Fibroblast of lung (primary cell): Measurements from ENCODE around the gene HIP1. TPM values are rescaled to one million over a fixed set of nuclear protein-coding genes. Genes with fewer than 3 reads are reported as not detected.

ENCODE experiments used
- DNase-seq, 2 donors: peaks; one replicate each; pipeline versions ENCODE4 v3.0.0 to v3.0.0-alpha.2; 2010; ENCODE audit warnings: low read depth in 2 of 2
- H2AFZ ChIP-seq: 2 replicates; pipeline ENCODE4 v1.5.1; 2012; ENCODE audit warnings: low read length, control low read depth, inconsistent platforms
- H3K27ac ChIP-seq: 2 replicates; pipeline ENCODE4 v1.5.1; 2011; ENCODE audit warnings: low read length, control low read depth; ENCODE audit not compliant: insufficient read depth
- H3K27me3 ChIP-seq: 2 replicates; pipeline ENCODE4 v1.5.1; 2011; ENCODE audit warnings: mild to moderate bottlenecking, low read length; ENCODE audit not compliant: control insufficient read depth, insufficient read depth
- H3K36me3 ChIP-seq: 2 replicates; pipeline ENCODE4 v1.5.1; 2011; ENCODE audit warnings: low read length; ENCODE audit not compliant: control insufficient read depth, insufficient read depth
- H3K4me1 ChIP-seq: 2 replicates; pipeline ENCODE4 v1.5.1; 2011; ENCODE audit warnings: low read length; ENCODE audit not compliant: control insufficient read depth, insufficient read depth; ENCODE audit errors: extremely low read depth
- H3K4me2 ChIP-seq: 2 replicates; pipeline ENCODE4 v1.5.1; 2011; ENCODE audit warnings: low read length, control low read depth; ENCODE audit not compliant: insufficient read depth; ENCODE audit errors: extremely low read depth
- H3K4me3 ChIP-seq, 4 experiments: fragments of 200-600 bp in 1 of 4; sonication (generic) in 1 of 4; replicated peaks in 1 of 4; 2 replicates each; pipeline ENCODE4 v1.5.1; 2011 to 2016; ENCODE audit warnings: low read length in 4 of 4, low read depth in 3 of 4, mild to moderate bottlenecking in 3 of 4, control low read depth in 2 of 4, inconsistent platforms in 1 of 4, mixed read lengths in 1 of 4; ENCODE audit not compliant: insufficient read depth in 1 of 4; ENCODE audit errors: control extremely low read depth in 1 of 4
- H3K79me2 ChIP-seq: 2 replicates; pipeline ENCODE4 v1.5.1; 2012; ENCODE audit warnings: mild to moderate bottlenecking, low read length, inconsistent platforms; ENCODE audit not compliant: control insufficient read depth, insufficient read depth
- H3K9ac ChIP-seq: 2 replicates; pipeline ENCODE4 v1.5.1; 2011; ENCODE audit warnings: mild to moderate bottlenecking, low read length, control low read depth; ENCODE audit not compliant: insufficient read depth
- H3K9me3 ChIP-seq: 2 replicates; pipeline ENCODE4 v1.5.1; 2012; ENCODE audit warnings: low read depth, low read length; ENCODE audit not compliant: control insufficient read depth, insufficient read depth
- H4K20me1 ChIP-seq: 2 replicates; pipeline ENCODE4 v1.5.1; 2011; ENCODE audit warnings: low read length; ENCODE audit not compliant: control insufficient read depth, insufficient read depth; ENCODE audit errors: extremely low read depth
- CTCF ChIP-seq, 2 donors: IDR thresholded peaks in 1 of 2; conservative IDR thresholded peaks in 1 of 2; 1 replicate in 1 of 2; 2 replicates in 1 of 2; pipeline ENCODE4 v1.5.1; 2011 to 2012; ENCODE audit warnings: low read length in 2 of 2, control low read depth in 1 of 2, inconsistent platforms in 1 of 2, low read depth in 1 of 2, mild to moderate bottlenecking in 1 of 2
- EZH2 ChIP-seq: IDR thresholded peaks from 2 replicates; pipeline ENCODE4 v1.5.1; 2012; ENCODE audit warnings: low read length, control low read depth, mild to moderate bottlenecking; ENCODE audit errors: missing control alignments
- polyA plus RNA-seq, 2 donors: library from polyadenylated mRNA; depleted of rRNA in 1 of 2; stranded (reverse) in 1 of 2; unstranded in 1 of 2; fragments of >200 nt; gene quantifications; 2 replicates each; pipeline ENCODE4 v1.2.1, GENCODE V29; 2011 to 2012; ENCODE audit warnings: missing spikeins in 1 of 2
- total RNA-seq: library from RNA; depleted of rRNA; stranded (reverse); fragments of >200 nt; gene quantifications from 2 replicates; pipeline ENCODE4 v1.2.1, GENCODE V29; 2014

HIP1 gene
- total and polyA plus RNA-seq, 2 donors (not counting 1 experiment from before 2014, with no cell fraction given) = 27.2 to 31.3 TPM

DNA sequence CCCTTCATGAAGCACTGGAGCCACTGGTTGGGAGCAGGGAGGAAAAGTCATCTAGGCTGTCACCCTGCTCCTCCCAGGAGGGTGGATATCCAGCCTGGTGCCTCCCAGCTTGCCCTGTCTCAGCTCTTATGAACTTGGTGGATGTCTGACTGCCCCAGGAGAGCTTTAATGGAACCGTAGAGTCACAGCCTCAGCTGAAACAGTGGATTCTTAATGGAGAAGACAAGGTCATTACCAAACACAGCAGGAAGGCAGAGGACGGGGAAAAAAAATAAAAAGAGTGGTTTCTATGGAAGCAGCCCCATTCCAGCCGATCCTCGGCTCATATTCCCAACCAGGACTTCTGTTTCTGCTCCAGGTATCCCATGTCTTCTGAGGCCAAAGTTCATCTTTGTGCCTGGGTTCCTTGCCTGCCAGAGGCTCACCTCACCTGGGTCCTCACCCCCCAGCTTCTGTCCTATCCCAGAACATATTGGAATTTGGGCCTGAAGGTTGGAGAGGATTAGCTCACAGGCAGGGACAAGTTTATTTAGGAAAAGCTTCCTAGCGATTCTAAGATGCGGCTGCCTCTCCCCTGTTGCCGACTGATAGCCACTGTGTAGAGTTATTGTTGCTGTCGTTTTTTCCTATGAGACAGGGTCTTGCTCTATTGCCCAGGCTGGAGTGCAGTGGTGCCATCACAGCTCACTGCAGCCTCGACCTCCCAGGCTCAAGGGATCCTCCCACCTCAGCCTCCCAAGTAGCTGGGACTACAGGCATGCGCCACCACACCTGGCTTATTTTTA lies 17.7 kb upstream of the HIP1 start:
- H3K27ac ChIP-seq = no peak overlapping the region
- DNase-seq = no peak

DNA sequence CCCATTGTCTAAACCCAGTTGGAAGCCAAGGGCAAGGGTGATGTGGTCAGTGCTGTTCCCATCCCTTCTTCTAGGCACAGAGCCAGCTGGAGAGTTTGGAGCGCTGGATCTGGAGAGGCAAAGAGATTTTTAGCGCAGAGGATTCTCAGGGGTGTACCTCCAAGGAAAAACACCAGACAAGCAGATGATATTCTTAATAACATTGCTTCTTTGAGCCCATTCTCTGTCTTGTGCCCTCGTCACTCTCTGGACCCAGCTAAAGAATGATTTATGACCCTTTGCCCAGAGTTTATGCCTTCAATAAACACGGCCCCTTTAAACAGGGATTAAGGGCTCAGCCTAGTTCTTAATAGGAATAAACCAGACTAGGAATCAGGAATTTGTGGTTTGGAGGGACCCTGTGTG lies 4.7 kb upstream of the HIP1 start:
- Histone ChIP-seq H3K9ac (no peak overlapping the region), H3K4me3 (no peak overlapping the region), H3K36me3 (no peaks in the 10 kb centered on the region), H3K9me3 (no peaks in the 10 kb centered on the region), H2AFZ (no peak overlapping the region), H3K27me3 (no peaks in the 10 kb centered on the region), H3K79me2 (peaks cover 2% of the 10 kb centered on the region), H3K4me2 (no peak overlapping the region), H3K4me1 (no peaks in the 10 kb centered on the region), H3K27ac (no peak overlapping the region), H4K20me1 (no peaks in the 10 kb centered on the region)
- no peak for TF ChIP-seq EZH2
- TF ChIP-seq CTCF (conservative IDR thresholded peaks at IDR 0.05 in 1 of 2, IDR thresholded peaks at IDR 0.05 in 1 of 2; ENCODE audit: low read depth in 1 of 2, low read length in 2 of 2) = no peak
- peak in 1 of 2 donors; percentile 46 for DNase-seq

More for the DNA sequence above, 17.7 kb upstream of the HIP1 start:
- TF ChIP-seq CTCF (conservative IDR thresholded peaks at IDR 0.05 in 1 of 2, IDR thresholded peaks at IDR 0.05 in 1 of 2; ENCODE audit: low read depth in 1 of 2, low read length in 2 of 2) (no peak), EZH2 (no peak)
- Histone ChIP-seq H3K27me3 (no peaks in the 10 kb centered on the region), H3K4me1 (no peaks in the 10 kb centered on the region), H3K9me3 (no peaks in the 10 kb centered on the region), H3K79me2 (no peaks in the 10 kb centered on the region), H3K4me2 (no peak overlapping the region), H3K4me3 (no peak overlapping the region), H3K9ac (no peak overlapping the region), H3K36me3 (no peaks in the 10 kb centered on the region), H4K20me1 (no peaks in the 10 kb centered on the region), H2AFZ (no peak overlapping the region)

- Histone ChIP-seq H3K9ac (no peak overlapping the region), H3K79me2 (peaks cover 12% of the 10 kb centered on the region), H3K4me1 (no peaks in the 10 kb centered on the region), H3K9me3 (no peaks in the 10 kb centered on the region), H3K27ac (no peak overlapping the region), H3K36me3 (no peaks in the 10 kb centered on the region), H4K20me1 (no peaks in the 10 kb centered on the region), H3K4me2 (no peak overlapping the region), H2AFZ (no peak overlapping the region), H3K4me3 (no peak overlapping the region), H3K27me3 (no peaks in the 10 kb centered on the region)
- no peak for TF ChIP-seq CTCF (conservative IDR thresholded peaks at IDR 0.05 in 1 of 2, IDR thresholded peaks at IDR 0.05 in 1 of 2; ENCODE audit: low read depth in 1 of 2, low read length in 2 of 2)
- no peak for TF ChIP-seq EZH2
- DNase-seq = no peak
These were observed 2.2 kb upstream of the HIP1 start for GRCh38 chr7:75740846-75741497.
